ENCODE data around the gene STIMATE.
A peak's percentile ranks its signal among the peaks of the same experiment; 100 is the strongest.

Gene STIMATE

DNA sequence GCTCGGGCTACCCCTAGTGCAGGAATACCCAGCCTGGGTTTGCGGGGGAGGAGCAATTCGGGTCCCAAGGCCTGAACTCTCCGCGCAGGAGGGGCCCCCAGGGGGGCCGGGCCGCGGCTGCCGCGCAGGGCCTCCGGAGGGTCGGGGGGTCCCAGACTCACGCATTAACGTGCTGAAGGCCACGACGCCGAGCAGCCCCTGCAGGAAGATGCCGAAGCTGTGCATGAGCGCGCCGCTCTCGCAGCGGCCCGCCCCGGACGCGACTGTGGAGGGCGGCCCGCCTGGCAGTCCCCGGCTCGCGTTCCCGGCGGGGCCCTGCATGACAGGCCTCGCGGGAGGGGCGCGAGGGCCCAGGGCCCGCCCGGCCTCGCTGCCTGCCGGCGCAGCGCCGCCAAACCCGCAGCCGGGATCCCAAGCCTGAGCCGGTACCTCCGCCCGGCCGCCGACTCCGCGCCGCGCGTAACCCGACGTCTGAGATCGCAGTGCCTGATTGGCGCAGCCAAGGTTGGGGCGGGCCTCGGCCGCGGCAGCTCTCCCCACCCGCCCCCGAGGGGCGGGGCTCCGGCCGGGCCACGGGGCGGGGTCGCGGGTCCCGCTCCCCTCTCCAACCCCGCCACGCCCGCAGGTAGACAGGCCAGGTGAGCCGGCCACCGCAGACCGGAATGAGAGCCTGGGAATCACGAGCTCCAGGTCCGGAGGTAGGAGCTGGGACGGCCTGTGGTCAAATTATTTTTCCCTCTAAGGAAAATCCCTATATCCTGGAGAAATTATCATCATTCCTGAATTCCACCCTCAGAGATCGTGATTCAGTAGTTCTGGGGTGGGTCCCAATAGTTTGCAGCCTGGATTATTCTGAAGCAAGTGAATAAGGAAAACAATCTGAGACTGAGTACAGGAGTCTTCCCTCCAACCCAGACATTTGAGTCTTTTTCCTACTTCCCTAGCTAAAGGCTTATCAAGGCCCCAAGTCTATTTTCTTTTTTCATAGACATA is at the start of gene STIMATE:
Gene STIMATE (minus strand): TSS at position 419 of the 993 bp plus-strand sequence. CDS start 98 bp downstream, at position 321.
- FAIRE-seq (no peak), DNase-seq (ENCODE audit: low spot score) (peak; percentile 98)

DNA sequence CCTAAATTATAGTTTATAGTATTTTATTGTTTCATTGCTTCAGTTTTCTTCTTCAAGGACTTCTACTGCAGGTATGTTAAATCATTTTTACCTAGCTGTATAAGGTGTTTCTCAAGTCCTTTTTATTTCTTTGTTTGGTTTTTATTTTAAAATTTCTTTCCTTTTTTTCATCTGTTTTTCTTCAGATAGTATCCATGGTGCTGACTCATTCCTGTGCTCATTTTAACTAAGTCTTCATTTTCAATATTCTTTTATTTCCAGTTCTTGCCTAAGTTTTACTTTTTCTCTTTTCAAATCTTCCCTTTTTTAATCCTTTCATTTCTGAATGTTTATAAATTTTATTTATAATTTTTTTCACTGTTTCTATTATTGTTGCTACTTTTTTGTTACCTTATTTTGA is 42.3 kb upstream of the STIMATE start:
- no peak for FAIRE-seq
- no peak for DNase-seq (ENCODE audit: low spot score)

- DNase-seq (ENCODE audit: low spot score) (peak; percentile 63), FAIRE-seq (no peak)
Measured at GRCh38 chr3:52934630-52935530, 37.5 kb upstream of the STIMATE start.

- no peak for DNase-seq (ENCODE audit: low spot score)
- FAIRE-seq, result no peak
Measured at GRCh38 chr3:52931889-52932288, 34.5 kb upstream of the STIMATE start.

GRCh38 chr3:52931328-52931727 is 34.0 kb upstream of the STIMATE start:
- DNase-seq (ENCODE audit: low spot score) (no peak), FAIRE-seq (no peak)

GRCh38 chr3:52930748-52931147 is 33.4 kb upstream of the STIMATE start:
- FAIRE-seq, result no peak

GRCh38 chr3:52926554-52926953 is 29.2 kb upstream of the STIMATE start:
- FAIRE-seq (no peak), DNase-seq (ENCODE audit: low spot score) (no peak)

More at GRCh38 chr3:52930748-52931147, 33.4 kb upstream of the STIMATE start:
- DNase-seq (ENCODE audit: low spot score), result no peak

- FAIRE-seq (no peak), DNase-seq (ENCODE audit: low spot score) (no peak)
Measured at GRCh38 chr3:52925405-52926313, 28.3 kb upstream of the STIMATE start.

- DNase-seq (ENCODE audit: low spot score), result no peak
- no peak for FAIRE-seq
Measured at GRCh38 chr3:52923963-52924362, 26.6 kb upstream of the STIMATE start.

DNA sequence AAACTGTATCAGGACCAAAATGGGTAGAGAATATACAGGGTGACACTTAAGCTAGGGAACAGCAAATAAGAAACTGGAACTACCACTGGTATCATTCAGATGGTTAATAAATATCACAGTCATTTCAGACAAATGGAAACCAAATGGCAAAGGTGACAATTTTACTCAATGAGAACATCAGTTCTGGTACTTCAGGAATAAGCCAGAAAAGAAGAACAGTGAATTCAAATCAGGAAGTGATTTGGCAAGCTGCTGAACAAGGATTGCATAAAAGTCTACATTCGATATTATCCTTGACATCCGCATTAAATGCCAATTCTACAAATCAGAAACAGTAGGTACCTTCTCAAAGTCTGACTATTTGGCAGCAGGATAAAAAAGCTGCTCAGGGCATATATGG is 23.5 kb upstream of the STIMATE start:
- FAIRE-seq (no peak), DNase-seq (ENCODE audit: low spot score) (no peak)

GRCh38 chr3:52917044-52917443 is 19.7 kb upstream of the STIMATE start:
- FAIRE-seq (no peak), DNase-seq (ENCODE audit: low spot score) (no peak)

DNA sequence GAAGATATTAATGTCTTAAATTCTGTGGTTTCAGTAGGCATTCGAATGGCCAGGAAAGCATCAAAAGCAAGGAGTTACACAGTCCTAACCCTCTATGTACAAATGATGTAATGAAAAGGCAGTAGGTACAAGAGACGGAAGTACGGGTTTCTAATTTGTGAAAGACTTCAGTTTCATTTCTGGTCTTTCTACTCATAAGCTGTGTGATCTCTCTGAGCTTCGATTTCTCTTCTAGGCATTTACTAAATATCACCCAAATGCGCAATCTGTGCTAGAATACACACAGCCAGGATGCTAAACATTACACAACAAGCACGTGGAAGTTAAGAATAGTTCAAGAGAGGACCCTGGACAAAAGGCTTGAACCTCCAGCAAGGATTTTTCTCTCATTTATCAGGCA is 17.9 kb upstream of the STIMATE start:
- DNase-seq (ENCODE audit: low spot score) (no peak), FAIRE-seq (no peak)

- no peak for FAIRE-seq
- DNase-seq (ENCODE audit: low spot score), result no peak
Measured at GRCh38 chr3:52912885-52913731, 15.8 kb upstream of the STIMATE start.

- DNase-seq (ENCODE audit: low spot score), result no peak
- FAIRE-seq, result no peak
Measured at GRCh38 chr3:52910823-52911222, 13.5 kb upstream of the STIMATE start.

- DNase-seq (ENCODE audit: low spot score), result no peak
- no peak for FAIRE-seq
Measured at GRCh38 chr3:52907497-52907896, 10.1 kb upstream of the STIMATE start.

DNA sequence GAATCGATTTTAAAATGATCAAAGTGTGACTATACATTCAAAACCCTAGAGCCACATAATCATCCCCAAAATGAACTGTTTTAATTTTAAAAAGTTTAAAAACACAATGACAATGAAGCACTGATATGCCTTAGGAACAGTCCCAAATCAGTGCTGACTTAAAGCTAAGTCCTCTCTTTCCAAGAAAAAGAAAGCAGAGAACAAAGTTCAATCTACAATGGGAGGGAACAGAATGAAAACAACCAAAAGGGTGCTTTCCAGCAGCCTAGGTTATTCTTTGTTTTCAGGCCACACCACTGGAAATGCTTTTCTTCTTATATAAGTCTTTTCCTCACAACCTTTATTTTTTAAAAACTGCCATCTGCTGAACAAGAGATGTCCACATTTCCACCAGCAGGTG is 7.2 kb upstream of the STIMATE start:
- DNase-seq (ENCODE audit: low spot score) (no peak), FAIRE-seq (no peak)

DNA sequence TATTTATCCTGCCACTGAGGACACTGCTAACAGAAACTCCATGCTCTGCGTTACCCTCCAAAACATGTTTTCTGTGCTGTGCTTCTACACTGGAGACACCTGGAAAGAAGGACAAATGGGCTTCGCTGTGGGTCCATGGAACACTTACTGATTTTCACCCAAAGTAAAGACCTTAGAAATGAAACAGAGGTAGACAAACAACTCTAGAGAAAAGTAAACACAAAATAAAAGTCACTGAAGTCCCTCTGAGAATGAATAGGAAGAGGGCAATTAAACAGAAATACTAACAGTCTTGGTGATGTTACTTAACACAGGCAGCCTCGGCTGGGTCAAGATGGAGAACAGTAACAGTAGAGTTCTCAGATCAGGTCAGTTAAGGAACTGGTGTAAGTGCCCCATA is 6.7 kb upstream of the STIMATE start:
- DNase-seq (ENCODE audit: low spot score) (no peak), FAIRE-seq (no peak)

DNA sequence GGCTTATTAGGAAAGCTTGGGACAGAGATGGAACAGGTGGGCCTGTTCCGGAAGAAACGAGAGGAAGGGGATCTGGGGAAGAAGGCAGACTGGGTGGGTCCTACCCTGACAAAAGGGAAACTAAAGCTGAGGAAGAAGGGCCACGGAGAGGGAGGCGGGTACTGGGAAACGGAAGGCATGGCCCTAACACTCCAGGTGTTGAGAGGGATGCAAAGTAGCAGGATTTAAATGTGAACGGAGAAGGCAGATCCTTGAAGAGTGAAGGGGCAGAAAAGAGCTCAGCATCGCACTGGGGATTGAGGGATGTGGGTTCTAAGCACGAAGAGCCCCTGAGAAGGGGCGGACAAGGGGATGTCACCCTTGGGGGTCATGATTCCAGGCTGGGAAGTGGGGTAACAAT is 735 bp downstream of the STIMATE start:
- DNase-seq (ENCODE audit: low spot score) (peak; percentile 30), FAIRE-seq (no peak)

GRCh38 chr3:52896151-52896550 is 1.2 kb downstream of the STIMATE start:
- FAIRE-seq, result no peak
- DNase-seq (ENCODE audit: low spot score), result no peak

GRCh38 chr3:52895418-52895817 is 1.9 kb downstream of the STIMATE start:
- FAIRE-seq (no peak), DNase-seq (ENCODE audit: low spot score) (no peak)

All from urothelium cell line (cell line).